Measurements from ENCODE around the gene ST3GAL4.

The ST3GAL4 gene

GRCh38 chr11:126336138-126336541 is 19.3 kb upstream of the ST3GAL4 start:
- no peak for DNase-seq (ENCODE audit: low read depth)
- H3K4me3 ChIP-seq (ENCODE audit: low read depth, low read length): no peak overlapping the region
- no peak for TF ChIP-seq CTCF (IDR thresholded peaks at IDR 0.05; ENCODE audit: control insufficient read depth, extremely low read depth, insufficient read depth)

GRCh38 chr11:126336671-126337101 is 18.8 kb upstream of the ST3GAL4 start:
- no peak for DNase-seq (ENCODE audit: low read depth)

GRCh38 chr11:126337126-126337473 is 18.4 kb upstream of the ST3GAL4 start:
- no peak overlapping the region for H3K4me3 ChIP-seq (ENCODE audit: low read depth, low read length)
- no peak for DNase-seq (ENCODE audit: low read depth)
- no peak for TF ChIP-seq CTCF (IDR thresholded peaks at IDR 0.05; ENCODE audit: control insufficient read depth, extremely low read depth, insufficient read depth)

More at GRCh38 chr11:126336671-126337101, 18.8 kb upstream of the ST3GAL4 start:
- H3K4me3 ChIP-seq (ENCODE audit: low read depth, low read length): no peak overlapping the region
- no peak for TF ChIP-seq CTCF (IDR thresholded peaks at IDR 0.05; ENCODE audit: control insufficient read depth, extremely low read depth, insufficient read depth)

DNA sequence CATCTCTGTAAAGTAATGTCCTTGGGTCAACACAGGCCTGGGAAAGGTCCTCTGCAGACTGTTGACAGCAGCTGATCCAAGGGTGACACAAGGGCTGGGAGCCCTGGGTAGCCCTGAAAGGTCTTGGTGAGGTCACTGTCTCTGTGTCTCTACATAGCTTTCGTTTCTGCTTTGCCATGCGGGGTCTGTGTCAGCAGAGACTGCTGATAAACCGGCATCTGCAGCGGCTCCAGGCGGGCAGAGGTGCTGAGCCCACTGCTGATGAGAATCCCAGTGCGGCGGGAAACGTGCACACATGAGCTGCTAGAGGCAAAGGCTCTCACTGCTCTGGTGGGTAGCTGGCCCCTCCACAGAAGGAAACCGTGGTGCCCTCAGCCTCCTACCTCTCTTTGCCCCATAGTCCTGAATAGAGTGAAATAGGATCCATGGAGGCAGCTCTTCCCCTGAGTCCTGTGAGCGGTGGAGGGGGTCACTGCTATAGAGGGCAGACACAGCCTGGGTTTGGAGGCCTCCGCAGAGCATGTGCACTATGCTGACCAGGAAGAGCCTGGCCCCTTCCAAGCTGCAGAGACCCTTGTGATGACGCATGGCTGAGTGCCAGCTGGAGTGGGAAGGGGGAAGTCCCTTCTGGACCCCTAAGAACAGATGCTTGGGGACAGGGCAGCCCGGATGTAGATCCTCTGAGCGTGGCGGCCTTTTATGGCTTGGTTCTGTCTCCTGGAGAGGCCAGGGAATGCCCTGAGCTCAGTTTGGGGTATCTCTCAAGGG is 17.8 kb upstream of the ST3GAL4 start:
- H3K4me3 ChIP-seq (ENCODE audit: low read depth, low read length): no peak overlapping the region

GRCh38 chr11:126338346-126339055 is 17.0 kb upstream of the ST3GAL4 start:
- TF ChIP-seq CTCF (IDR thresholded peaks at IDR 0.05; ENCODE audit: control insufficient read depth, extremely low read depth, insufficient read depth): no peak
- H3K4me3 ChIP-seq (ENCODE audit: low read depth, low read length): no peak overlapping the region
- no peak for DNase-seq (ENCODE audit: low read depth)

More for the DNA sequence above, 17.8 kb upstream of the ST3GAL4 start:
- no peak for DNase-seq (ENCODE audit: low read depth)
- no peak for TF ChIP-seq CTCF (IDR thresholded peaks at IDR 0.05; ENCODE audit: control insufficient read depth, extremely low read depth, insufficient read depth)

GRCh38 chr11:126339073-126339862 is 16.2 kb upstream of the ST3GAL4 start:
- no peak for TF ChIP-seq CTCF (IDR thresholded peaks at IDR 0.05; ENCODE audit: control insufficient read depth, extremely low read depth, insufficient read depth)
- no peak overlapping the region for H3K4me3 ChIP-seq (ENCODE audit: low read depth, low read length)
- DNase-seq (ENCODE audit: low read depth): no peak
